GM19043 (cell line): Measurements from ENCODE around the gene CCSER2.
"Not testable (repeated sequence)": the region's sequence is repeated elsewhere in the genome, so short reads cannot be mapped to it uniquely, and the experiment has no call there.

Experiments used
- ATAC-seq: cut with Tn5 transposase; IDR thresholded peaks from one replicate; pipeline ENCODE4 v1.9.1; 2021; ENCODE audit warnings: low read depth; ENCODE audit not compliant: unreplicated experiment

Gene CCSER2

DNA sequence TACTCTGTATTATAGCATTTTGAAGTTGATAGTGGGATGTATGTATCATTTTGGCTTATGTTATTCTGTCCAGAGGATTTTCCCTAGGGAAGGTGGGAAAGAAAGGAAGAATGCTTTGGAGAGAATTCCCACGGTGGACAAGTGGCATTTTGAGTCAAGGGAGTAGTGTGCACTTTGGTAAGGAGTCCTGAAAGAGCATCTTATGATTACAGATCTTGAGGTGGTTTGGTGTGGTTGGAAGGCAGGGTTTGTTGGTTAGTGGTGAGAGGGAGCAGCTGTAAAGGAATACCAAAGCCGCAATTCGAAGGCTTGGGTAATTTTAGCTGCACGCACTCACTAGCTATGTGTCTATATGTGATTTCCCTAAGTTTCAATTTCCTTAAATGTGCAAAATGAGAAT lies 16.1 kb downstream of the CCSER2 start:
- ATAC-seq = no peak

DNA sequence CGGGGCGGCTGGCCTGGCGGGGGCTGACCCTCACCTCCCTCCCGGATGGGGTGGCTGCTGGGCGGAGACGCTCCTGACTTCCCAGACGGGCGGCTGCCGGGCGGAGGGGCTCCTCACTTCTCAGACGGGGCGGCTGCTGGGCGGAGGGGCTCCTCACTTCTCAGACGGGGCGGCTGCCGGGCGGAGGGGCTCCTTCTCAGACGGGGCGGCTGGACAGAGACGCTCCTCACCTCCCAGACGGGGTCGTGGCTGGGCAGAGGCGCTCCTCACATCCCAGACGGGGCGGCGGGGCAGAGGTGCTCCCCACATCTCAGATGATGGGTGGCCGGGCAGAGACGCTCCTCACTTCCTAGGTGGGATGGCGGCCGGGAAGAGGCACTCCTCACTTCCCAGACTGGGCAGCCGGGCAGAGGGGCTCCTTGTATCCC lies 19.2 kb downstream of the CCSER2 start:
- not testable (repeated sequence) for ATAC-seq

GRCh38 chr10:84348447-84348846 lies 20.1 kb downstream of the CCSER2 start:
- no peak for ATAC-seq

DNA sequence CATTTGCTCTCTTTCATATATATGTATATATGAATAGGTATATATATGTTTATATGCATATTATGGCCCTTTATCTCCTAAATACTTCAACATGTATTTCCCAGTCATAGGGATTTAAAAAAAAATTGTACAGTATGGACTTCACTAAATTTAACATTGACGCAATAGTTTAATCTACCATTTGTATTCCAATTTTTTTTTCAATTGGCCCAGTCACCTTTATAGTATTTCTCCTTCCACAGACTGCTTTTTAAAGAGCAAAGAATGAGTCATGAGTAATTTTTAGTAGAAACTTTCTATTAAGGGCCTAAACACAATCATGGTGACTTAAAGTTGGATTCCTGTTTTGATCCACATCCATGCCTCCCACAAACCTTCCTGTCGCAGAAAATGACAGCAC lies 20.5 kb downstream of the CCSER2 start:
- ATAC-seq = no peak

DNA sequence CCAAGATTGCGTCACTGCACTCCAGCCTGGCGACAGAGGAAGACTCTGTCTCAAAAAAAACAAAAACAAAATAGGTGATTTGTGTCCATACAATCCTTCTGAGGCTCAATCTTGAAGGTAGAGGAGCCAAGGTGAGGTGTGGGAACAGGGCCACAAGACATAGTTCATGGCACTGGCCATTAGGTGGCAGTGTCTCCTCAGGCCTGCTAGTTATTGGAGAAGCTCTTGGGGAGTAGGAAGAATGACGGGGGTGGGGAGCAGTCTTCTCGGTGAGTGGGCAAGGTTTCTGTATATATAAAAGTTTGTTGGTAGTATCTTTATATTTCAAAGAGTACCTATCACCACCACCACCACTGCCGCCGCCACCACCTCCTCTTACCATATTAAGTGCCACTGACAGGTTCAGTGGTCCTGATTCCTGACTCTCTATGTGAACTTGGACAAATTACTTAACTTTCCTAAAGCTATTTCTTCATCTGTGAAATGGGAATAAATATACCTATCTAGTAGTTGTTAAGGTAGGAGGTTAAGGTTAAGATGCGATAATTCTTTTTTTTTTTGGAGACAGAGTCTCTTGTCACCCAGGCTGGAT lies 24.0 kb downstream of the CCSER2 start:
- ATAC-seq = peak; percentile 94

DNA sequence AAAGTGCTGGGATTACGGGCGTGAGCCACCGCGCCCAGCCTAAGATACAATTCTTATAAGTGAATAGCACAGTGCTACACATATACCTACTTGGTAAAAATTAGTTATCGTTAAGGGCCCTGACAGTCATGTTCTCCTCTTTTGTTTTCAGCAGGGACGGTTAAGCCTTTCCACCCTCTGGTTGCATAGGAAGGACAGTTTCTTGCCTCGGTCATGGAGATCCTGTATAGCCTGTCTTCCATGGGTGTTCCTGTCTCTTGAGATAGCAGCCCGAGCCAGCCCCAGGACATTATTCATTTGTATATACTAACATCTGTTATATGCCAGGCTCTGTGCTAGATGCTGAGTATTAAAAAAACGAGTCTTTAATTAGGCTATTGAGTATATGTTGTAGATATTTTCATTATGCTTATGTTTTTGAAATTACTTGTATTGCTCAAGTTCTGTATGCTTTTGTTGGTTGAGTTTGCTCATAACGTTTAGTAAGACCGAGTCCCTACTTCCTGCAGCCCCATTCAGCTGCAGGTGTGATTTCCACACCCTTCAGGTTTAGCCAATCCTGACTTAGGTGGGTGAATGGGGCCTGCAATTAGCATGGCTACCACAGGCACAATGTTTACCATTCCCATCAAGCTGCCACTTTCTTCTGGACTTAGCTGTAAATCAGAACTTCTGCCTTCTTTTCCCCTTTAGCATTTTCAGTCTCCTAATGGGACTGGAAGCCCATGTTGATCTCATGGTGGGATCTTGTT lies 24.8 kb downstream of the CCSER2 start:
- ATAC-seq = no peak

DNA sequence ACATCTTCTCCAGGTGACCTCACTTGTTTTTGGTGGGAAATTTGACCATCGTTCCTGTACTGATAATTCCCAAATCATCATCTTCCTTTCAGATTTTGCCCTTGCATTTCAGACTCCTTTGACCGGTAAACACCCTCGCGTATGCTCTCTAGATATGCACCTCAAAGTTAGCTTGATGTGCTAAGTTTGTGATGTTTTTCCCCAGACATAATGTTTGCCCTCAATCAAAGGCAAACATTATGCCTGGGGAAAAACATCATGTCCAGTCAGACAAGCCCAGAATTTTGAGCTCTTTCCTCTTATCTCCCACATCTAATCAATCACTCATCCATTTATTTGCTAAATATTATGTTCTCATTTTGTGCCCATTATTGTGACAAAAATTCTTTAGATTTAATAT lies 26.2 kb downstream of the CCSER2 start:
- no peak for ATAC-seq

DNA sequence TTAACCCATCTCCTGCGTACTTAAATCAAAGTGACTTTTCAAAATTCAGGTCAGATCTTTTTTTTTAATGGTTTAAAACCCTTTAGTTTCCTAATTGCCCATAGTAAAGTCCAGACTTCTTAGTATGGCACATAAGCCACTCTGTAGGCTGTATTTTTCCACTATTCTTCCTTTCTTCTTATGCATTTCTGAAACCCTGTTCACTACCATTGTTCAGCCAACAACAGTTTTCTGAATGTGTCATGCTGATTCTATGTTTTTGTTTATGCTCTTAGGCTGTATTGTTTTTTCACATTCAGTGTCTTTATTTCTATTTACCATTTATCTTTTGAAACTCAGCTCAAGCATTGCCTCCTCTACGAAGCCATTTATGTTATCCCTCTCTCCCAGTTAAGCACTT lies 26.7 kb downstream of the CCSER2 start:
- ATAC-seq = no peak

GRCh38 chr10:84356928-84357327 lies 28.5 kb downstream of the CCSER2 start:
- ATAC-seq = no peak

- ATAC-seq = no peak
Observed at GRCh38 chr10:84358743-84359142, 30.4 kb downstream of the CCSER2 start.

GRCh38 chr10:84360637-84361365 lies 32.4 kb downstream of the CCSER2 start:
- ATAC-seq = no peak

DNA sequence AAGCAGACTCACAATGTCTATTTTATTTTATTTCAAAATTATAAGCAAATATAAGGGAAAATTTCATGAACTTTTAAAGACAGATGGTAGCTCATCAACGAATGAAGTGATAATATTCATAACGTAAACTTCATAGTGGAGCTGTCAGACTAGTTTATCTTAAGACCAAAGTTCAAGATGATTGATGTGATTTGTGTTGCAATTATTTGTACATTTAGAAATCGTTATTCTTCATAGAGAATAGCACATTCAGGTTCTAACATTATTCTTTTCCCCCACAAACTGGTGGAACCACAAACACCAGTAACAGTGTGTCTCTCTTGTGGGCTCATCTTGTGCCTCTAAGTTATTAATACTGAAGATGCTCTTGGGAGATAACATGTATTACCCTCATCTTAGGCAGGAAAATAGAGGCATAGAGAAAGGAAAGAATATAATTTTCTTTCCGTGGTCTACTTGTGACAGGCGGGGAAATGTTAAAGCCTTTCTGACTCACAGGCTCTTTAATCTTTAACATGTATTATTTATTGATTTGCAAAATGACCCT lies 37.0 kb downstream of the CCSER2 start:
- ATAC-seq = no peak

DNA sequence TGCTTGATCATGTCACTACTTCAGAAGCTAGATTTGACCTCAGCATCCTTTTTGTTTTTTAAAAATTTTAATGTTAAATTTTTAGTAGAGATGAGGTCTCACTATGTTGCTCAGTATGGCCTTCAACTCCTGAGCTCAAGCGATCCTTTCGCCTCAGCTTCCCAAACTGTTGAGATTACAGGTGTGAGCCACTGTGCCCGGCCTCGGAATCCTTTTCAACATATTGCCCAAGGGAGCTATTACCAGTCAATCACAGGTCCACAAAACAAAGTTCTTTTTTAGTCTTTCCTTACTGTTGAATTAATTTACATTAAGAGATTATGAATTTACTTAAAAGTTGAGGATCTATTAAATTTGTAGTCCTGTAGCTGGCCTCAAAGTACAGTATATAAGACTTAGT lies 37.7 kb downstream of the CCSER2 start:
- no peak for ATAC-seq

GRCh38 chr10:84367256-84367655 lies 38.9 kb downstream of the CCSER2 start:
- ATAC-seq = no peak

DNA sequence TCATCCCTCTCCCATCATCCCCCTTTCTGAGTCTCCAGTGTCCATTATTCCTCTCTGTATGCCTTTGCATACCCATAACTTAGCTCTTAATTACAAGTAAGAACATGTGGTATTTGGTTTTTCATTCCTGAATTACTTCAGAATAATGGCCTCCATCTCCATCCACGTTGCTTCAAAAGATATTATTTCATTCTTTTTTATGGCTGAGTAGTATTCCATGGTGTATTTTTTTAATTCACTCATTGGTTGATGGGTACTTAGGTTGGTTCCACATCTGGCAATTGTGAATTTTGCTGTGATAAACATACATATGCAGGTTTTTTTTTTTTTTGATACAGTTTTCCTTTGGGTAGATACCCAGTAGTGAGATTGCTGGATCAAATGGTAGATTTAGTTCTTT lies 40.4 kb downstream of the CCSER2 start:
- no peak for ATAC-seq

DNA sequence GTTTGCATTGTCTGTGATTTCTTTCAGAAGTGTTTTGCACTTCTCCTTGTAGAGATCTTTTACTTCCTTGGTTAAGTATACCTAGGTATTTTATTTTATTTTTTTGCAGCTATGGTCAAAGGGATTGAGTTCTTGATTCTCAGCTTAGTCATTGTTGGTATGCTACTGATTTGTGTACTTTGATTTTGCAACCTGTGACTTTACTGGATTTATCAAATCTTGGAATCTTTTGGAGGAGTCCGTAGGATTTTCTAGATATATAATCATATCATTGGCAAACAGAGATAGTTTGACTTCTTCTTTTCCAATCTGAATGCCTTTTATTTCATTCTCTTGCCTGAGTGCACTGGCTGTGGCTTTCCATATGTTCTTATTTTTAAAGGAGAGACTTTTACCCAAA lies 41.9 kb downstream of the CCSER2 start:
- no peak for ATAC-seq

DNA sequence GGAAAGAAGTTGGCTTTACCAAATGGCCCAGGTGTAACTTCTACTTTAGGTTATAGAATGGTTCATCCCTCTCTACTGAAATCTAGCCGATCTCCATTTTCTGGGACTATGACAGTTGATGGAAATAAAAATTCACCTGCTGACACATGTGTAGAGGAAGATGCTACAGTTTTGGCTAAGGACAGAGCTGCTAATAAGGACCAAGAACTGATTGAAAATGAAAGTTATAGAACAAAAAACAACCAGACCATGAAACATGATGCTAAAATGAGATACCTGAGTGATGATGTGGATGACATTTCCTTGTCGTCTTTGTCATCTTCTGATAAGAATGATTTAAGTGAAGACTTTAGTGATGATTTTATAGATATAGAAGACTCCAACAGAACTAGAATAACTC lies 43.6 kb downstream of the CCSER2 start:
- no peak for ATAC-seq

DNA sequence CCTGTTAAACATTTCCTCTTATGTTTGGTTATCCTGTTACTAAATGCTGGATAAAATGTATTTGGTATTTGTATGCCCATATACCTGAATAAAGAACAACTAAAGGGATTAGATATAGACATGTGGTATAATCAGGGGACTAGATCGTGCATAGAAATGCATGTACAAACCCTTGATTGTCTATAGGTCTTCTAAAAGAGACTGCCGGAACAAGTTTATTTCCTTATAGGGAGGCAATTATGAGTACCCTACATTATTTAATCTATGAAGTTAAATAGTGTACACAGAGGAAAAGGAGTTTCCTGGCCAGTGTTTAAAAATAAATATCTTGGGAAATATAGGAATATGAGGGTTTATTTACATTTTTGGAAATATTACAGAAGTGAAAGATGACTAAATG lies 44.6 kb downstream of the CCSER2 start:
- no peak for ATAC-seq

- no peak for ATAC-seq
Observed at GRCh38 chr10:84374455-84374854, 46.1 kb downstream of the CCSER2 start.

GRCh38 chr10:84375011-84375410 lies 46.6 kb downstream of the CCSER2 start:
- ATAC-seq = peak; percentile 71

- ATAC-seq = no peak
Observed at GRCh38 chr10:84375881-84376280, 47.5 kb downstream of the CCSER2 start.
